Measurements from ENCODE around the gene KMT5B. TPM values are rescaled to one million over a fixed set of nuclear protein-coding genes. Genes with fewer than 3 reads are reported as not detected.

Gene KMT5B
- total and polyA plus RNA-seq, 2 of the 13 experiments (the other 11 are each of a cell fraction or from before 2014, with no cell fraction given) = 17.6 to 23.7 TPM

DNA sequence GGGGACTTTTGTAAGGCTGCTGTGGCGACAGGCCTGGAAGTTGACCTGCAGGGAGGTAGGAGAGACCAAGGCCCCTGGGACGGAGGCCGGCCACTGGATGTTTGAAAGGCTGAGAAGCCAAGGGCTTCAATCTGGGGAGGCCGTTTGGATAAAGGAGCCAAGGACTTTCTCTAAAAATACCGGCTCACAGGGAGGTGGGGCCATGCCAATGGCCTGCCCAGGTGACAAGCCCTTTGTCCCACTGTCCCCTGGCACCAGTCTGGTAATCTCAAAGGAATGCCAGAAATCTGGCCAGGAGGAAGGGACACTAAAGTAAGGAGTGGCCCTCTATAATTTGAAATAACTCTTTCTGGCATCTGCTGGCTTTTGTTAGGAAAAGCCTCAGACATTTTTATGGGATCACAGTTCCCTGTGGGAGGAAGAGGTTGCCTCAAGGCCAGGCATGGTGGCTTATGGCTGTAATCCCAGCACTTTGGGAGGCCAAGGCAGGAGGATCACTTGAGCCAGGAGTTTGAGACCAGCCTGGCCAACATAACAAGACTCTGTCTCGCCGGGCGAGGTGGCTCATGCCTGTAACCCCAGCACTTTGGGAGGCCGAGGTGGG lies 90.1 kb downstream of the KMT5B start:
- Histone ChIP-seq H2AFZ (ENCODE audit: low read length) (no peak overlapping the region), H4K20me1 (ENCODE audit: insufficient read depth, low read length) (peaks cover 24% of the 10 kb centered on the region), H3K9me3 (ENCODE audit: low read length) (no peaks in the 10 kb centered on the region), H3K36me3 (replicated peaks in 1 of 2; ENCODE audit: control insufficient read depth in 1 of 2, insufficient read depth in 2 of 2, low read length in 2 of 2) (peaks cover 1 to 11% of the 10 kb centered on the region in 2 experiments; a peak in 3 of 5 replicates), H3K4me3 (replicated peaks in 1 of 3; ENCODE audit: insufficient read depth in 1 of 3, low read depth in 2 of 3, low read length in 3 of 3) (peak overlapping the region; percentile 13 to 76 (median 41); a peak in 5 of 6 replicates), H3K27ac (ENCODE audit: extremely low read length, insufficient read depth, low read length) (peak overlapping the region; percentile 98), H3K4me1 (ENCODE audit: insufficient read depth, low read length) (peaks cover 68% of the 10 kb centered on the region), H3K79me2 (ENCODE audit: insufficient read depth, low read length) (peaks cover 40% of the 10 kb centered on the region), H3K4me2 (ENCODE audit: low read depth, low read length) (peak overlapping the region; percentile 78), H3K9ac (ENCODE audit: insufficient read depth, low read depth, low read length) (peak overlapping the region; percentile 91), H3K27me3 (ENCODE audit: control insufficient read depth in 1 of 2, insufficient read depth in 2 of 2, low read length in 2 of 2) (no peaks in the 10 kb centered on the region; a peak in 1 of 5 replicates)
- ChIA-PET POLR2A (interaction anchor here (0.7 to 7.6 kb wide), 5 partner anchors 15 to 24 kb away, joined by 3 to 196 read pairs (median 21); no protein-coding TSS in a partner anchor), CTCF (ENCODE audit: low intra/inter-chr PET ratio, low total read pairs) (no interaction called here)
- WGBS (ENCODE audit: low lambda C conversion rate) = 41% methylated on average over 9 of the region's 9 CpGs
- DNase-seq (ENCODE audit: low spot score) (peak; percentile 75), ATAC-seq (no peak), FAIRE-seq (no peak)
- in situ Hi-C loops (cut with HindIII; ENCODE audit: extremely low pct_ligation_motif_present, low pct_unique_long_range_greater_than_20kb) (no loop called here), intact Hi-C loops (cut with micrococcal nuclease; ENCODE audit: unreplicated experiment) (no loop called here)
- no TSS peak for BruUV-seq (replicated peaks)
- no peak for TF ChIP-seq KMT2A (CRISPR knock-in tag; IDR thresholded peaks at IDR 0.05)
- TF ChIP-seq TBX2 (CRISPR knock-in tag; IDR thresholded peaks at IDR 0.05; ENCODE audit: borderline replicate concordance) = peak; percentile 27; the same call in 1 of the 2 replicates
- peak; percentile 59; the same call in 1 of the 2 replicates for TF ChIP-seq RXRB (CRISPR knock-in tag; IDR thresholded peaks at IDR 0.05; ENCODE audit: borderline replicate concordance)
- peak; percentile 95 for TF ChIP-seq PPARG (CRISPR knock-in tag; conservative IDR thresholded peaks at IDR 0.05)
- TF ChIP-seq SOX13 (IDR thresholded peaks at IDR 0.05) = no peak
- TF ChIP-seq SOX13 (CRISPR knock-in tag; conservative IDR thresholded peaks at IDR 0.05 in 1 of 2, IDR thresholded peaks at IDR 0.05 in 1 of 2) = 0 out of 4 replicates have a peak, but pooled peaks of 1 of the 2 experiments have one; percentile 14
- 0 out of 2 replicates have a peak, but pooled peaks have one; percentile 13 for TF ChIP-seq ZNF331 (CRISPR knock-in tag; IDR thresholded peaks at IDR 0.05)
- 0 out of 2 replicates have a peak, but pooled peaks have one; percentile 17 for TF ChIP-seq SRY (CRISPR knock-in tag; IDR thresholded peaks at IDR 0.05)
- TF ChIP-seq NR2F6 (IDR thresholded peaks at IDR 0.05) = no peak
- TF ChIP-seq NR2F6 (CRISPR knock-in tag; IDR thresholded peaks at IDR 0.05) = 0 out of 2 replicates have a peak, but pooled peaks have one; percentile 8
- TF ChIP-seq RXRA (CRISPR knock-in tag; IDR thresholded peaks at IDR 0.05) = peak; percentile 71; the same call in 1 of the 2 replicates
- TF ChIP-seq, protein P1, sequence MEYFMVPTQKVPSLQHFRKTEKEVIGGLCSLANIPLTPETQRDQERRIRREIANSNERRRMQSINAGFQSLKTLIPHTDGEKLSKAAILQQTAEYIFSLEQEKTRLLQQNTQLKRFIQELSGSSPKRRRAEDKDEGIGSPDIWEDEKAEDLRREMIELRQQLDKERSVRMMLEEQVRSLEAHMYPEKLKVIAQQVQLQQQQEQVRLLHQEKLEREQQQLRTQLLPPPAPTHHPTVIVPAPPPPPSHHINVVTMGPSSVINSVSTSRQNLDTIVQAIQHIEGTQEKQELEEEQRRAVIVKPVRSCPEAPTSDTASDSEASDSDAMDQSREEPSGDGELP (IDR thresholded peaks at IDR 0.05; ENCODE audit: borderline replicate concordance, low read depth) = peak; percentile 20; the same call in 1 of the 2 replicates
- TF ChIP-seq, protein P2, sequence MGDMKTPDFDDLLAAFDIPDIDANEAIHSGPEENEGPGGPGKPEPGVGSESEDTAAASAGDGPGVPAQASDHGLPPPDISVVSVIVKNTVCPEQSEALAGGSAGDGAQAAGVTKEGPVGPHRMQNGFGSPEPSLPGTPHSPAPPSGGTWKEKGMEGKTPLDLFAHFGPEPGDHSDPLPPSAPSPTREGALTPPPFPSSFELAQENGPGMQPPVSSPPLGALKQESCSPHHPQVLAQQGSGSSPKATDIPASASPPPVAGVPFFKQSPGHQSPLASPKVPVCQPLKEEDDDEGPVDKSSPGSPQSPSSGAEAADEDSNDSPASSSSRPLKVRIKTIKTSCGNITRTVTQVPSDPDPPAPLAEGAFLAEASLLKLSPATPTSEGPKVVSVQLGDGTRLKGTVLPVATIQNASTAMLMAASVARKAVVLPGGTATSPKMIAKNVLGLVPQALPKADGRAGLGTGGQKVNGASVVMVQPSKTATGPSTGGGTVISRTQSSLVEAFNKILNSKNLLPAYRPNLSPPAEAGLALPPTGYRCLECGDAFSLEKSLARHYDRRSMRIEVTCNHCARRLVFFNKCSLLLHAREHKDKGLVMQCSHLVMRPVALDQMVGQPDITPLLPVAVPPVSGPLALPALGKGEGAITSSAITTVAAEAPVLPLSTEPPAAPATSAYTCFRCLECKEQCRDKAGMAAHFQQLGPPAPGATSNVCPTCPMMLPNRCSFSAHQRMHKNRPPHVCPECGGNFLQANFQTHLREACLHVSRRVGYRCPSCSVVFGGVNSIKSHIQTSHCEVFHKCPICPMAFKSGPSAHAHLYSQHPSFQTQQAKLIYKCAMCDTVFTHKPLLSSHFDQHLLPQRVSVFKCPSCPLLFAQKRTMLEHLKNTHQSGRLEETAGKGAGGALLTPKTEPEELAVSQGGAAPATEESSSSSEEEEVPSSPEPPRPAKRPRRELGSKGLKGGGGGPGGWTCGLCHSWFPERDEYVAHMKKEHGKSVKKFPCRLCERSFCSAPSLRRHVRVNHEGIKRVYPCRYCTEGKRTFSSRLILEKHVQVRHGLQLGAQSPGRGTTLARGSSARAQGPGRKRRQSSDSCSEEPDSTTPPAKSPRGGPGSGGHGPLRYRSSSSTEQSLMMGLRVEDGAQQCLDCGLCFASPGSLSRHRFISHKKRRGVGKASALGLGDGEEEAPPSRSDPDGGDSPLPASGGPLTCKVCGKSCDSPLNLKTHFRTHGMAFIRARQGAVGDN (CRISPR knock-in tag; IDR thresholded peaks at IDR 0.05) = peak; percentile 38
- TF ChIP-seq, protein P3, sequence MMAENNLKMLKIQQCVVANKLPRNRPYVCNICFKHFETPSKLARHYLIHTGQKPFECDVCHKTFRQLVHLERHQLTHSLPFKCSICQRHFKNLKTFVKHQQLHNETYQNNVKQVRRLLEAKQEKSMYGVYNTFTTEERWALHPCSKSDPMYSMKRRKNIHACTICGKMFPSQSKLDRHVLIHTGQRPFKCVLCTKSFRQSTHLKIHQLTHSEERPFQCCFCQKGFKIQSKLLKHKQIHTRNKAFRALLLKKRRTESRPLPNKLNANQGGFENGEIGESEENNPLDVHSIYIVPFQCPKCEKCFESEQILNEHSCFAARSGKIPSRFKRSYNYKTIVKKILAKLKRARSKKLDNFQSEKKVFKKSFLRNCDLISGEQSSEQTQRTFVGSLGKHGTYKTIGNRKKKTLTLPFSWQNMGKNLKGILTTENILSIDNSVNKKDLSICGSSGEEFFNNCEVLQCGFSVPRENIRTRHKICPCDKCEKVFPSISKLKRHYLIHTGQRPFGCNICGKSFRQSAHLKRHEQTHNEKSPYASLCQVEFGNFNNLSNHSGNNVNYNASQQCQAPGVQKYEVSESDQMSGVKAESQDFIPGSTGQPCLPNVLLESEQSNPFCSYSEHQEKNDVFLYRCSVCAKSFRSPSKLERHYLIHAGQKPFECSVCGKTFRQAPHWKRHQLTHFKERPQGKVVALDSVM (CRISPR knock-in tag; IDR thresholded peaks at IDR 0.05) = peak; percentile 87
- TF ChIP-seq FOXK1 (CRISPR knock-in tag; IDR thresholded peaks at IDR 0.05; ENCODE audit: borderline replicate concordance, low read depth) = no peak
- peak; percentile 56 for TF ChIP-seq TEAD3 (CRISPR knock-in tag; optimal IDR thresholded peaks at IDR 0.05; ENCODE audit: borderline replicate concordance)

Measured in HepG2 (cell line).